Measurements from ENCODE around the gene CDKL1.

CDKL1 gene

DNA sequence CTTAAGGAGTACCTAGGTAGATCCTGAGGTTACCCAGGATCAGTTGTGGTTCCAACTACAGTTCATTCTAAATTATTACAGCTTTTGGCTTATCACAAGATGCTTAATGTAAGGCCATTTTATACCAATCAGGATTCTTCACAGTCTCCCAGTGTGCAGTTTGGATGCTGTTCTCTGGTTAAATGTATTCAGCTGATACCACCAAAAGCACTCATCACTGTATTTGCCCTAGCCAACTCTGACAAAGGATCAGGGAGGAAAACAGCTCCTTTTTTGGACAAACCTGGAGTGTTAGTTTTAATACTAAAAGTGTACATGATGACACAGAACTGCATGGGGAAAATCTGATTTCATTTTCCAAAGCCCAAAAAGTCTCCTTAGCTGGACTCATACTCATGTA, 65.1 kb downstream of the CDKL1 start:
- TF ChIP-seq EZH2phosphoT487 (IDR thresholded peaks at IDR 0.05; ENCODE audit: low read depth) (no peak), CTCF (IDR thresholded peaks at IDR 0.05; ENCODE audit: low read depth, low read length) (no peak)
- no peaks in the 10 kb centered on the region for H3K4me1 ChIP-seq (ENCODE audit: low read length)
- peaks cover 7% of the 10 kb centered on the region for H3K36me3 ChIP-seq (replicated peaks; ENCODE audit: low read depth, low read length)
- H4K20me1 ChIP-seq (ENCODE audit: insufficient read depth, low read length), result 0 out of 2 replicates have a peak, but pooled peaks cover 3% of the 10 kb centered on the region
- H3K27me3 ChIP-seq (ENCODE audit: low read depth, low read length), result no peaks in the 10 kb centered on the region
- H3K27ac ChIP-seq (ENCODE audit: low read length), result no peak overlapping the region
- H3K9ac ChIP-seq (ENCODE audit: low read length), result no peak overlapping the region
- no peaks in the 10 kb centered on the region for H3K9me3 ChIP-seq (ENCODE audit: insufficient read depth, low read length)
- no peak overlapping the region for H3K4me2 ChIP-seq (ENCODE audit: low read length)
- no peak overlapping the region for H2AFZ ChIP-seq (ENCODE audit: low read depth, low read length)
- H3K79me2 ChIP-seq (ENCODE audit: low read length), result no peaks in the 10 kb centered on the region
- no peak overlapping the region for H3K4me3 ChIP-seq (ENCODE audit: low read length)

DNA sequence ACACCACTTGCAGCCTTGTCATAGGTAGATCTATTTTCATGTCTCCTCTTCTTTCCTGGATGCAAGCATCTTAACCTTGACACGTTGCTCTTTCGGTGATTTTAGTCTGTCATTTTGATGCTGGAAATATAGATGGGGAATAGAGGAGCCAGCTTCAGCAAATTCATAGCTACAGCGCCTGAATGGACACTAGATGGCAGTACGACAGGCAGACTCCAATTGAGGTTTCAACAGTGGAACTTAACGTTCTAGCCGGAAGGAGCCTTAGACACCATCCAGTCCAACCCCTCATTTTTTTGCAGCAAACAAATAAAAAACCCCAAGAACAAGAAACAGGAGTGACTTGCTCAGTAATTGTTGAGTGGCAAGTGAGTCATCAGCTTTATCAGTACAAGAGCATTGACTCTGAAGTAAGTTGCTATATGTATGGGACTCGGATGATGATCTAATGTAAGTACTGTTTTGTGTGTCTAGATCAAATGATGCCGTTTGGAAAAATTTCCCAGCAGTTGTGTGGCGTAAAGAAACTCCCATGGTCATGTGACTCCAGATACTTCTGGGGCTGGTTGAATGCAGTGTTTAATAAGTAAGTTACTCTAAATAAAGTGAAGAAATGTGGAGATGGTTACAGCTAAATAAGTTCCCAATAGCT, 75.5 kb downstream of the CDKL1 start:
- Histone ChIP-seq H2AFZ (ENCODE audit: low read depth, low read length) (no peak overlapping the region; the same call in 1 of the 2 replicates), H3K4me1 (ENCODE audit: low read length) (peaks cover 18% of the 10 kb centered on the region), H3K9me3 (ENCODE audit: insufficient read depth, low read length) (no peaks in the 10 kb centered on the region), H3K36me3 (replicated peaks; ENCODE audit: low read depth, low read length) (peaks cover 7% of the 10 kb centered on the region), H3K79me2 (ENCODE audit: low read length) (no peaks in the 10 kb centered on the region), H3K4me2 (ENCODE audit: low read length) (peak overlapping the region; percentile 60), H4K20me1 (ENCODE audit: insufficient read depth, low read length) (0 out of 2 replicates have a peak, but pooled peaks cover 4% of the 10 kb centered on the region), H3K27me3 (ENCODE audit: low read depth, low read length) (no peaks in the 10 kb centered on the region), H3K27ac (ENCODE audit: low read length) (peak overlapping the region; percentile 29; the same call in 1 of the 2 replicates), H3K9ac (ENCODE audit: low read length) (peak overlapping the region; percentile 18; the same call in 1 of the 2 replicates), H3K4me3 (ENCODE audit: low read length) (peak overlapping the region; percentile 59)
- no peak for TF ChIP-seq EZH2phosphoT487 (IDR thresholded peaks at IDR 0.05; ENCODE audit: low read depth)
- TF ChIP-seq CTCF (IDR thresholded peaks at IDR 0.05; ENCODE audit: low read depth, low read length), result peak; percentile 95

GRCh38 chr14:50320283-50320682, 76.4 kb downstream of the CDKL1 start:
- Histone ChIP-seq H3K36me3 (replicated peaks; ENCODE audit: low read depth, low read length) (peaks cover 7% of the 10 kb centered on the region), H3K4me3 (ENCODE audit: low read length) (0 out of 2 replicates have a peak overlapping the region, but pooled peaks have one; percentile 10), H3K9ac (ENCODE audit: low read length) (peak overlapping the region; percentile 17; the same call in 1 of the 2 replicates), H3K27ac (ENCODE audit: low read length) (peak overlapping the region; percentile 29; the same call in 1 of the 2 replicates), H3K79me2 (ENCODE audit: low read length) (no peaks in the 10 kb centered on the region), H3K9me3 (ENCODE audit: insufficient read depth, low read length) (no peaks in the 10 kb centered on the region), H2AFZ (ENCODE audit: low read depth, low read length) (no peak overlapping the region), H3K4me2 (ENCODE audit: low read length) (peak overlapping the region; percentile 60), H4K20me1 (ENCODE audit: insufficient read depth, low read length) (0 out of 2 replicates have a peak, but pooled peaks cover 4% of the 10 kb centered on the region), H3K4me1 (ENCODE audit: low read length) (peaks cover 18% of the 10 kb centered on the region), H3K27me3 (ENCODE audit: low read depth, low read length) (no peaks in the 10 kb centered on the region)
- TF ChIP-seq CTCF (IDR thresholded peaks at IDR 0.05; ENCODE audit: low read depth, low read length), result no peak
- TF ChIP-seq EZH2phosphoT487 (IDR thresholded peaks at IDR 0.05; ENCODE audit: low read depth), result no peak

- H3K27me3 ChIP-seq (ENCODE audit: low read depth, low read length), result no peaks in the 10 kb centered on the region
- peaks cover 18% of the 10 kb centered on the region for H3K4me1 ChIP-seq (ENCODE audit: low read length)
- no peak overlapping the region for H3K4me2 ChIP-seq (ENCODE audit: low read length)
- H3K9ac ChIP-seq (ENCODE audit: low read length), result no peak overlapping the region
- H4K20me1 ChIP-seq (ENCODE audit: insufficient read depth, low read length), result 0 out of 2 replicates have a peak, but pooled peaks cover 4% of the 10 kb centered on the region
- H2AFZ ChIP-seq (ENCODE audit: low read depth, low read length), result no peak overlapping the region
- H3K9me3 ChIP-seq (ENCODE audit: insufficient read depth, low read length), result no peaks in the 10 kb centered on the region
- no peak overlapping the region for H3K27ac ChIP-seq (ENCODE audit: low read length)
- no peak overlapping the region for H3K4me3 ChIP-seq (ENCODE audit: low read length)
- no peaks in the 10 kb centered on the region for H3K79me2 ChIP-seq (ENCODE audit: low read length)
- peaks cover 7% of the 10 kb centered on the region for H3K36me3 ChIP-seq (replicated peaks; ENCODE audit: low read depth, low read length)
- TF ChIP-seq CTCF (IDR thresholded peaks at IDR 0.05; ENCODE audit: low read depth, low read length) (no peak), EZH2phosphoT487 (IDR thresholded peaks at IDR 0.05; ENCODE audit: low read depth) (no peak)
Observed at GRCh38 chr14:50319721-50320120, 77.0 kb downstream of the CDKL1 start.
